ENCODE data around the gene SOS2.
A peak's percentile ranks its signal among the peaks of the same experiment; 100 is the strongest.

SOS2 gene

DNA sequence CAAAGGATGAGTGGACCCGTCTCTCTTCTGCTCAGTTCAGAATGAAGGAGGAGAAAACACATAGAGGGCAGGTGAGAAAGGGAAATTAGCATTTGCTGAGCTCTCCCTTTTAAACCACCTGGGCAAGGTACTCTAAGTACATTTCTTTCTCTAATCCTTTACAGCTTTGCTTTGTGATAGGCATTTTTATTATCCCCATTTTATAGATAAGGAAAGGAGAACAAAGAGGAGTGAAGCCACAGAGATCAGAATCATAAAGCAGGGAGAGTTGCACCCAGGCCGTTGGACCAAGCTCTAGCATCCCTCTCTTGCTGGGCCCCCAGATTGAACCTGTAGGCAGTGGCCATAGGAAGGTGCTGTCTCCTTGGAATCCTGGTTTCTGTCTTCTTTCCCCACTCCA, 162.1 kb downstream of the SOS2 start:
- TF ChIP-seq, protein P1, sequence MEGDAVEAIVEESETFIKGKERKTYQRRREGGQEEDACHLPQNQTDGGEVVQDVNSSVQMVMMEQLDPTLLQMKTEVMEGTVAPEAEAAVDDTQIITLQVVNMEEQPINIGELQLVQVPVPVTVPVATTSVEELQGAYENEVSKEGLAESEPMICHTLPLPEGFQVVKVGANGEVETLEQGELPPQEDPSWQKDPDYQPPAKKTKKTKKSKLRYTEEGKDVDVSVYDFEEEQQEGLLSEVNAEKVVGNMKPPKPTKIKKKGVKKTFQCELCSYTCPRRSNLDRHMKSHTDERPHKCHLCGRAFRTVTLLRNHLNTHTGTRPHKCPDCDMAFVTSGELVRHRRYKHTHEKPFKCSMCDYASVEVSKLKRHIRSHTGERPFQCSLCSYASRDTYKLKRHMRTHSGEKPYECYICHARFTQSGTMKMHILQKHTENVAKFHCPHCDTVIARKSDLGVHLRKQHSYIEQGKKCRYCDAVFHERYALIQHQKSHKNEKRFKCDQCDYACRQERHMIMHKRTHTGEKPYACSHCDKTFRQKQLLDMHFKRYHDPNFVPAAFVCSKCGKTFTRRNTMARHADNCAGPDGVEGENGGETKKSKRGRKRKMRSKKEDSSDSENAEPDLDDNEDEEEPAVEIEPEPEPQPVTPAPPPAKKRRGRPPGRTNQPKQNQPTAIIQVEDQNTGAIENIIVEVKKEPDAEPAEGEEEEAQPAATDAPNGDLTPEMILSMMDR (IDR thresholded peaks at IDR 0.05; ENCODE audit: low read depth, low read length), result no peak
- no peak overlapping the region for H3K4me3 ChIP-seq (ENCODE audit: low read depth, low read length)
- in situ Hi-C loops (cut with HindIII; ENCODE audit: low sequenced_read_pairs), result no loop called here
- no peak for DNase-seq (ENCODE audit: low read depth, low spot score)

DNA sequence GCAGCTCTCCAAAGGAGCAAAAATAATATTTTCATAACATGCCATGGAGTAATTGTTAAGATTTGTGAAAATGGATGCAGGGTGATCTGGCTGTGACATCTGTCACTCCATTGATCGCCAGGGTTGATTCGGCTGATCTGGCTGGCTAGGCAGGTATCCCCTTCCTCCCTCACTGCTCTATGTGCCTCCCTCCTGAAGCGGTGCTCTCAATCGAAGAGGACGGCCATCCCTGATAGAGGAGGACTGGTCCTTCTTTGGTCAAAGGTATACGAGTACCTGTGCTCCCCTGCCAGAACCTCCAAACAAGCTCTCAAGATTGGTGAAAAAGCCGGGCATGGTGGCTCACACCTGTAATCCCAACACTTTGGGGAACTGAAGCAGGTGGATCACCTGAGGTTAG, 162.9 kb downstream of the SOS2 start:
- no peak for DNase-seq (ENCODE audit: low read depth, low spot score)
- in situ Hi-C loops (cut with HindIII; ENCODE audit: low sequenced_read_pairs), result no loop called here
- TF ChIP-seq, protein P1 (IDR thresholded peaks at IDR 0.05; ENCODE audit: low read depth, low read length), result no peak
- no peak overlapping the region for H3K4me3 ChIP-seq (ENCODE audit: low read depth, low read length)

DNA sequence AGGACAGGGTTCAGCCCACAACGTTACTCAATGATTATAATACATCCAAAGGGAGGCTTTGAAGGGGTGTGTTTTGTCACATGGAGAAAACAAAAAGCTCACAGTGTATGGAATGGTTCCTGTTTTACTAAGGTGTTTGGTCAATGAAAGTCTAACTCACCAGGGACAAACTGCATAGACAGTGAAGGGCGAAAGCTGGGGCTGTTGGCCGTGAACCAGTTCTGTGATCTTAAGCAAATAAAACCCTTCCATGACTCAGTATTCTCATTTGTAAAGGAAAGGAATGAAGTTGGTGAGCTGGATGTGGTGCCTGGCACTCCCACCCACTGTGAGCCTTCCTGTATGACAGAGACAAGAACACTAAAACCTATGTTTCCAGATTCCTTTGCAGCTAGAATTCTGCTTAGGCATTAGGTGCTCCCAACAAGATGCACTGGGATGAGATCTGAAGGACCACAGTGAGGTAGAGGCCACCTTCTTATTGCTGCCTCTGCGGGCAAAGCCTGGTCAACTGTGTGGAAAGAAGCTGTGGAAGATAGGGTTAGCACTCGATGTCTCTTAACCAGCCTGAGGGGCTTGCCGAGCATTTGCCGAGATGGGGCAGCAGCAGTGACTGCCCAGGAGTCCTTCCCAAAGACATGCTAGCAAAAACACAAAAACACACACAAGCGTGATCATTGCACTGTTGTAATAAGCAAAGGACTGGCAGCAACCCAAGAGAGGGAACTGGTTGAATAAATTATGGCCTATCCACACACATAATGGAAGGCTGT, 163.5 kb downstream of the SOS2 start:
- H3K4me3 ChIP-seq (ENCODE audit: low read depth, low read length), result no peak overlapping the region
- TF ChIP-seq, protein P1 (IDR thresholded peaks at IDR 0.05; ENCODE audit: low read depth, low read length), result no peak
- DNase-seq (ENCODE audit: low read depth, low spot score), result peak; percentile 89
- in situ Hi-C loops (cut with HindIII; ENCODE audit: low sequenced_read_pairs), result no loop called here
